ENCODE results near the gene ATXN10. TPM values are rescaled to one million over a fixed set of nuclear protein-coding genes. Genes with fewer than 3 reads are reported as not detected.
A peak's percentile ranks its signal among the peaks of the same experiment; 100 is the strongest.

ATXN10 gene
- total and polyA plus RNA-seq, 2 experiments from 2014 or later: 109 to 216 TPM

- Histone ChIP-seq H3K36me3 (ENCODE audit: low read depth) (peaks cover 14% of the 10 kb centered on the region; the same call in 1 of the 2 replicates), H3K79me2 (ENCODE audit: insufficient read depth) (peaks cover 54% of the 10 kb centered on the region), H3K9me3 (ENCODE audit: low read depth) (no peaks in the 10 kb centered on the region), H3K4me3 (no peak overlapping the region), H3K9ac (no peak overlapping the region), H3K27ac (peak overlapping the region; percentile 78), H3F3A (ENCODE audit: insufficient read depth) (peaks cover 37% of the 10 kb centered on the region), H3K27me3 (replicated peaks; ENCODE audit: insufficient read depth) (no peaks in the 10 kb centered on the region), H3K4me1 (ENCODE audit: insufficient read depth) (peaks cover 30% of the 10 kb centered on the region), H3K9me2 (ENCODE audit: insufficient read depth) (no peaks in the 10 kb centered on the region), H2AFZ (no peak overlapping the region), H3K4me2 (ENCODE audit: unreplicated experiment) (peak overlapping the region; percentile 66), H4K20me1 (ENCODE audit: insufficient read depth) (no peaks in the 10 kb centered on the region; the same call in 1 of the 2 replicates)
- DNase-seq: peak; percentile 14
- TF ChIP-seq EZH2 (IDR thresholded peaks at IDR 0.05; ENCODE audit: insufficient read depth, poor library complexity, severe bottlenecking) (no peak), EZH2phosphoT487 (IDR thresholded peaks at IDR 0.05; ENCODE audit: insufficient read depth, low read depth) (no peak)
- in situ Hi-C loops (cut with MboI): no loop called here
- WGBS, 2 experiments (ENCODE audit: low coverage in 1 of 2, low lambda C conversion rate in 2 of 2, missing lambda C conversion rate in 2 of 2): 26 to 29% methylated on average over 6 of the region's 6 CpGs
These were observed 132.8 kb downstream of the ATXN10 start for GRCh38 chr22:45804319-45804985.

- peaks cover 54% of the 10 kb centered on the region for H3K79me2 ChIP-seq (ENCODE audit: insufficient read depth)
- H3K36me3 ChIP-seq (ENCODE audit: low read depth): peaks cover 14% of the 10 kb centered on the region; the same call in 1 of the 2 replicates
- H3K27ac ChIP-seq: peak overlapping the region; percentile 78
- H3K9ac ChIP-seq: peak overlapping the region; percentile 17; the same call in 1 of the 2 replicates
- H2AFZ ChIP-seq: no peak overlapping the region
- H3K4me3 ChIP-seq: peak overlapping the region; percentile 34; the same call in 1 of the 2 replicates
- 1 to 3% methylated on average over 3 of the region's 3 CpGs for WGBS, 2 experiments (ENCODE audit: low coverage in 1 of 2, low lambda C conversion rate in 2 of 2, missing lambda C conversion rate in 2 of 2)
- peak; percentile 96 for DNase-seq
- peak overlapping the region; percentile 66 for H3K4me2 ChIP-seq (ENCODE audit: unreplicated experiment)
- TF ChIP-seq EZH2 (IDR thresholded peaks at IDR 0.05; ENCODE audit: insufficient read depth, poor library complexity, severe bottlenecking): no peak
- peak; percentile 83; the same call in 1 of the 2 replicates for TF ChIP-seq EZH2phosphoT487 (IDR thresholded peaks at IDR 0.05; ENCODE audit: insufficient read depth, low read depth)
- H4K20me1 ChIP-seq (ENCODE audit: insufficient read depth): no peaks in the 10 kb centered on the region; the same call in 1 of the 2 replicates
- in situ Hi-C loops (cut with MboI): no loop called here
- H3F3A ChIP-seq (ENCODE audit: insufficient read depth): peaks cover 37% of the 10 kb centered on the region
- no peaks in the 10 kb centered on the region for H3K27me3 ChIP-seq (replicated peaks; ENCODE audit: insufficient read depth)
- no peaks in the 10 kb centered on the region for H3K9me3 ChIP-seq (ENCODE audit: low read depth)
- H3K4me1 ChIP-seq (ENCODE audit: insufficient read depth): peaks cover 30% of the 10 kb centered on the region
- no peaks in the 10 kb centered on the region for H3K9me2 ChIP-seq (ENCODE audit: insufficient read depth)
These were observed 133.3 kb downstream of the ATXN10 start for GRCh38 chr22:45804986-45805325.

- peaks cover 30% of the 10 kb centered on the region for H3K4me1 ChIP-seq (ENCODE audit: insufficient read depth)
- peak overlapping the region; percentile 78 for H3K27ac ChIP-seq
- H3K4me3 ChIP-seq: peak overlapping the region; percentile 34
- 14% methylated on average over 6 of the region's 6 CpGs for WGBS, 2 experiments (ENCODE audit: low coverage in 1 of 2, low lambda C conversion rate in 2 of 2, missing lambda C conversion rate in 2 of 2)
- peak overlapping the region; percentile 53 for H3K4me2 ChIP-seq (ENCODE audit: unreplicated experiment)
- peaks cover 37% of the 10 kb centered on the region for H3F3A ChIP-seq (ENCODE audit: insufficient read depth)
- H2AFZ ChIP-seq: no peak overlapping the region
- H3K9ac ChIP-seq: peak overlapping the region; percentile 17; the same call in 1 of the 2 replicates
- H3K9me3 ChIP-seq (ENCODE audit: low read depth): no peaks in the 10 kb centered on the region
- H3K36me3 ChIP-seq (ENCODE audit: low read depth): peaks cover 18% of the 10 kb centered on the region; the same call in 1 of the 2 replicates
- H3K27me3 ChIP-seq (replicated peaks; ENCODE audit: insufficient read depth): no peaks in the 10 kb centered on the region
- H4K20me1 ChIP-seq (ENCODE audit: insufficient read depth): no peaks in the 10 kb centered on the region; the same call in 1 of the 2 replicates
- peak; percentile 58 for DNase-seq
- no peak for TF ChIP-seq EZH2phosphoT487 (IDR thresholded peaks at IDR 0.05; ENCODE audit: insufficient read depth, low read depth)
- no peak for TF ChIP-seq EZH2 (IDR thresholded peaks at IDR 0.05; ENCODE audit: insufficient read depth, poor library complexity, severe bottlenecking)
- peaks cover 54% of the 10 kb centered on the region for H3K79me2 ChIP-seq (ENCODE audit: insufficient read depth)
- no peaks in the 10 kb centered on the region for H3K9me2 ChIP-seq (ENCODE audit: insufficient read depth)
- in situ Hi-C loops (cut with MboI): no loop called here
These were observed 133.8 kb downstream of the ATXN10 start for GRCh38 chr22:45805413-45805812.

GRCh38 chr22:45807156-45807915 lies 135.7 kb downstream of the ATXN10 start:
- Histone ChIP-seq H3K4me2 (ENCODE audit: unreplicated experiment) (no peak overlapping the region), H4K20me1 (ENCODE audit: insufficient read depth) (no peaks in the 10 kb centered on the region; the same call in 1 of the 2 replicates), H3K79me2 (ENCODE audit: insufficient read depth) (peaks cover 57% of the 10 kb centered on the region), H3F3A (ENCODE audit: insufficient read depth) (peaks cover 37% of the 10 kb centered on the region), H3K9ac (no peak overlapping the region), H2AFZ (no peak overlapping the region), H3K4me3 (no peak overlapping the region), H3K9me2 (ENCODE audit: insufficient read depth) (no peaks in the 10 kb centered on the region), H3K36me3 (ENCODE audit: low read depth) (peaks cover 35% of the 10 kb centered on the region; the same call in 1 of the 2 replicates), H3K9me3 (ENCODE audit: low read depth) (no peaks in the 10 kb centered on the region), H3K4me1 (ENCODE audit: insufficient read depth) (peaks cover 30% of the 10 kb centered on the region), H3K27me3 (replicated peaks; ENCODE audit: insufficient read depth) (no peaks in the 10 kb centered on the region), H3K27ac (no peak overlapping the region)
- in situ Hi-C loops (cut with MboI): no loop called here
- no peak for TF ChIP-seq EZH2phosphoT487 (IDR thresholded peaks at IDR 0.05; ENCODE audit: insufficient read depth, low read depth)
- peak; percentile 21 for DNase-seq
- WGBS, 2 experiments (ENCODE audit: low coverage in 1 of 2, low lambda C conversion rate in 2 of 2, missing lambda C conversion rate in 2 of 2): 87 to 91% methylated on average over 10 of the region's 10 CpGs
